H9 (cell line): ENCODE data around the gene FAP. TPM values are rescaled to one million over a fixed set of nuclear protein-coding genes. Genes with fewer than 3 reads are reported as not detected.

Source experiments
- DNase-seq: peaks from one replicate; pipeline ENCODE4 v3.0.0-alpha.2; 2017
- H2AFZ ChIP-seq: one replicate; pipeline ENCODE4 v1.6.1; 2013; ENCODE audit warnings: mild to moderate bottlenecking, low read length, control low read depth, moderate library complexity
- H2AK5ac ChIP-seq: 2 replicates; pipeline ENCODE4 v1.6.1; 2013; ENCODE audit warnings: low read length, control low read depth, mixed read lengths; ENCODE audit not compliant: insufficient read length
- H2BK120ac ChIP-seq: one replicate; pipeline ENCODE4 v1.6.1; 2013; ENCODE audit warnings: low read depth, mild to moderate bottlenecking, low read length, control low read depth, inconsistent platforms; ENCODE audit not compliant: poor library complexity, severe bottlenecking
- H2BK12ac ChIP-seq: 2 replicates; pipeline ENCODE4 v1.6.1; 2013; ENCODE audit warnings: low read length, control low read depth, mixed read lengths, low read depth; ENCODE audit not compliant: insufficient read length
- H2BK15ac ChIP-seq: 2 replicates; pipeline ENCODE4 v1.6.1; 2013; ENCODE audit warnings: low read depth, low read length, control low read depth
- H2BK20ac ChIP-seq: one replicate; pipeline ENCODE4 v1.6.1; 2013; ENCODE audit warnings: low read depth, mild to moderate bottlenecking, low read length, control low read depth, inconsistent platforms; ENCODE audit not compliant: poor library complexity, severe bottlenecking
- H2BK5ac ChIP-seq: 2 replicates; pipeline ENCODE4 v1.6.1; 2013; ENCODE audit warnings: low read length, control low read depth, mixed read lengths; ENCODE audit not compliant: insufficient read length
- H3K14ac ChIP-seq: 2 replicates; pipeline ENCODE4 v1.6.1; 2013; ENCODE audit warnings: low read length, control low read depth; ENCODE audit not compliant: insufficient read depth
- H3K18ac ChIP-seq: 2 replicates; pipeline ENCODE4 v1.6.1; 2013; ENCODE audit warnings: low read depth, mild to moderate bottlenecking, mixed read lengths, low read length, control low read depth; ENCODE audit not compliant: insufficient read length
- H3K23ac ChIP-seq: 2 replicates; pipeline ENCODE4 v1.6.1; 2013; ENCODE audit warnings: low read length, control low read depth, mixed read lengths, low read depth; ENCODE audit not compliant: insufficient read length
- H3K23me2 ChIP-seq: 2 replicates; pipeline ENCODE4 v1.6.1; 2013; ENCODE audit warnings: low read depth, mild to moderate bottlenecking, mixed read lengths, low read length, control low read depth; ENCODE audit not compliant: insufficient read length, poor library complexity, severe bottlenecking
- H3K27ac ChIP-seq: 2 replicates; pipeline ENCODE4 v1.5.1; 2013; ENCODE audit warnings: low read length, control low read depth, mixed read lengths, low read depth; ENCODE audit not compliant: insufficient read length
- H3K27me3 ChIP-seq: 2 replicates; pipeline ENCODE4 v1.6.1; 2013; ENCODE audit warnings: low read length, control low read depth, inconsistent platforms; ENCODE audit not compliant: insufficient read depth
- H3K4ac ChIP-seq: 2 replicates; pipeline ENCODE4 v1.6.1; 2013; ENCODE audit warnings: low read depth, mild to moderate bottlenecking, control low read depth, inconsistent platforms, low read length, moderate library complexity
- H3K4me1 ChIP-seq: 2 replicates; pipeline ENCODE4 v1.6.1; 2013; ENCODE audit warnings: low read length, control low read depth, inconsistent platforms; ENCODE audit not compliant: insufficient read depth
- H3K4me2 ChIP-seq: 2 replicates; pipeline ENCODE4 v1.6.1; 2013; ENCODE audit warnings: low read length, control low read depth, mixed read lengths; ENCODE audit not compliant: insufficient read length, insufficient read depth
- H3K56ac ChIP-seq: 2 replicates; pipeline ENCODE4 v1.6.1; 2013; ENCODE audit warnings: low read depth, mild to moderate bottlenecking, mixed read lengths, low read length, control low read depth; ENCODE audit not compliant: insufficient read length
- H3K79me1 ChIP-seq: 2 replicates; pipeline ENCODE4 v1.6.1; 2013; ENCODE audit warnings: low read depth, mild to moderate bottlenecking, moderate library complexity, low read length, control low read depth, inconsistent platforms; ENCODE audit not compliant: insufficient read depth, poor library complexity, severe bottlenecking
- H3K79me2 ChIP-seq: 2 replicates; pipeline ENCODE4 v1.6.1; 2013; ENCODE audit warnings: low read length, control low read depth, inconsistent platforms; ENCODE audit not compliant: insufficient read depth
- H3K9ac ChIP-seq: 2 replicates; pipeline ENCODE4 v1.6.1; 2013; ENCODE audit warnings: low read length, control low read depth, mixed read lengths; ENCODE audit not compliant: insufficient read length; ENCODE audit errors: extremely low read depth
- H3K9me3 ChIP-seq: one replicate; pipeline ENCODE4 v1.6.1; 2013; ENCODE audit warnings: low read depth, low read length, inconsistent platforms; ENCODE audit not compliant: control insufficient read depth
- H3T11ph ChIP-seq: one replicate; pipeline ENCODE4 v1.6.1; 2013; ENCODE audit warnings: mild to moderate bottlenecking, low read length, control low read depth, inconsistent platforms
- H4K20me1 ChIP-seq: one replicate; pipeline ENCODE4 v1.6.1; 2013; ENCODE audit not compliant: control insufficient read depth, insufficient read length, insufficient read depth
- H4K5ac ChIP-seq: 2 replicates; pipeline ENCODE4 v1.6.1; 2013; ENCODE audit warnings: low read depth, mild to moderate bottlenecking, mixed read lengths, low read length, control low read depth; ENCODE audit not compliant: insufficient read length
- H4K8ac ChIP-seq: replicated peaks from 2 replicates; pipeline ENCODE4 v1.6.1; 2013; ENCODE audit warnings: low read length, control low read depth, mixed read lengths, low read depth; ENCODE audit not compliant: insufficient read length
- H4K91ac ChIP-seq: 2 replicates; pipeline ENCODE4 v1.6.1; 2013; ENCODE audit warnings: low read depth, mild to moderate bottlenecking, moderate library complexity, mixed read lengths, low read length, control low read depth; ENCODE audit not compliant: insufficient read length
- H3K27ac Mint-ChIP-seq, 3 experiments: 2 replicates in 2 of 3; 3 replicates in 1 of 3; pipeline ENCODE4 v1.8.0; 2020 to 2021; ENCODE audit warnings: mixed read lengths in 3 of 3, mild to moderate bottlenecking in 1 of 3, moderate library complexity in 1 of 3
- H3K27me3 Mint-ChIP-seq: 2 replicates; pipeline ENCODE4 v1.8.0; 2021; ENCODE audit warnings: low read depth, mild to moderate bottlenecking, moderate library complexity, mixed read lengths
- H3K36me3 Mint-ChIP-seq, 3 experiments: 2 replicates in 2 of 3; 3 replicates in 1 of 3; pipeline ENCODE4 v1.8.0; 2020 to 2021; ENCODE audit warnings: low read depth in 3 of 3, mixed read lengths in 3 of 3; ENCODE audit not compliant: insufficient read depth in 1 of 3
- H3K4me1 Mint-ChIP-seq, 2 experiments: 2 replicates each; pipeline ENCODE4 v1.8.0; 2020; ENCODE audit warnings: mixed read lengths in 2 of 2
- H3K4me3 Mint-ChIP-seq, 2 experiments: 2 replicates in 1 of 2; 3 replicates in 1 of 2; pipeline ENCODE4 v1.8.0; 2020 to 2021; ENCODE audit warnings: mild to moderate bottlenecking in 2 of 2, mixed read lengths in 2 of 2, moderate library complexity in 1 of 2
- H3K9me3 Mint-ChIP-seq, 2 experiments: 2 replicates in 1 of 2; 3 replicates in 1 of 2; pipeline ENCODE4 v1.8.0; 2020; ENCODE audit warnings: mild to moderate bottlenecking in 2 of 2, mixed read lengths in 2 of 2, moderate library complexity in 1 of 2
- CTCF ChIP-seq: fragments of 200-600 bp; sonication (generic); conservative IDR thresholded peaks from 3 replicates; pipeline ENCODE4 v1.8.0; 2021; ENCODE audit warnings: antibody characterized with exemption, mild to moderate bottlenecking
- total RNA-seq: library from RNA; stranded (reverse); gene quantifications from 2 replicates; pipeline ENCODE4 v1.2.1, GENCODE V29; 2021

Gene FAP
- total RNA-seq, 1 experiment from 2014 or later = not detected

GRCh38 chr2:162138310-162138709, 104.9 kb downstream of the FAP start:
- Histone ChIP-seq H3K4ac (no peak overlapping the region), H3K14ac (no peak overlapping the region), H3T11ph (no peak overlapping the region), H3K79me2 (no peaks in the 10 kb centered on the region), H2AFZ (no peak overlapping the region), H3K23me2 (no peaks in the 10 kb centered on the region), H3K27ac (no peak overlapping the region), H3K4me2 (no peak overlapping the region), H2BK20ac (no peak overlapping the region), H2BK15ac (no peak overlapping the region), H2BK120ac (no peak overlapping the region), H3K23ac (no peak overlapping the region), H2BK5ac (no peak overlapping the region), H3K56ac (no peak overlapping the region), H4K8ac (no peak overlapping the region), H2BK12ac (no peak overlapping the region), H3K18ac (no peak overlapping the region), H3K27me3 (no peaks in the 10 kb centered on the region), H4K20me1 (no peaks in the 10 kb centered on the region), H4K5ac (no peak overlapping the region), H3K4me1 (no peaks in the 10 kb centered on the region), H3K79me1 (no peaks in the 10 kb centered on the region), H4K91ac (no peak overlapping the region), H3K9ac (no peak overlapping the region), H3K9me3 (no peaks in the 10 kb centered on the region), H2AK5ac (no peak overlapping the region)
- no peaks in the 10 kb centered on the region for H3K9me3 Mint-ChIP-seq
- peak overlapping the region in 1 of 3 experiments; percentile 15; a peak in 1 of 7 replicates for H3K27ac Mint-ChIP-seq
- DNase-seq = no peak
- no peaks in the 10 kb centered on the region for H3K4me1 Mint-ChIP-seq
- no peaks in the 10 kb centered on the region for H3K27me3 Mint-ChIP-seq
- no peaks in the 10 kb centered on the region for H3K36me3 Mint-ChIP-seq
- H3K4me3 Mint-ChIP-seq = no peak overlapping the region
- no peak for TF ChIP-seq CTCF
